ENCODE data around the gene IRF8.

The IRF8 gene

GRCh38 chr16:85946541-85947124 lies 47.7 kb downstream of the IRF8 start:
- no peak for DNase-seq
- TF ChIP-seq CTCF (IDR thresholded peaks at IDR 0.05; ENCODE audit: low read depth, low read length): no peak
- no peak overlapping the region for H3K27ac ChIP-seq
- no peaks in the 10 kb centered on the region for H3K9me3 ChIP-seq (ENCODE audit: severe bottlenecking)
- H3K36me3 ChIP-seq: no peaks in the 10 kb centered on the region
- no peaks in the 10 kb centered on the region for H3K27me3 ChIP-seq (ENCODE audit: insufficient read depth, low read depth, severe bottlenecking)
- no peak overlapping the region for H3K4me3 ChIP-seq (ENCODE audit: low read depth, low read length)

GRCh38 chr16:85947230-85948137 lies 48.5 kb downstream of the IRF8 start:
- Histone ChIP-seq H3K27ac (no peak overlapping the region), H3K9me3 (ENCODE audit: severe bottlenecking) (no peaks in the 10 kb centered on the region), H3K27me3 (ENCODE audit: insufficient read depth, low read depth, severe bottlenecking) (no peaks in the 10 kb centered on the region), H3K4me3 (ENCODE audit: low read depth, low read length) (no peak overlapping the region), H3K36me3 (no peaks in the 10 kb centered on the region)
- no peak for DNase-seq
- TF ChIP-seq CTCF (IDR thresholded peaks at IDR 0.05; ENCODE audit: low read depth, low read length): no peak

GRCh38 chr16:85948138-85948509 lies 49.2 kb downstream of the IRF8 start:
- no peak for TF ChIP-seq CTCF (IDR thresholded peaks at IDR 0.05; ENCODE audit: low read depth, low read length)
- no peak overlapping the region for H3K4me3 ChIP-seq (ENCODE audit: low read depth, low read length)
- H3K27ac ChIP-seq: no peak overlapping the region
- no peaks in the 10 kb centered on the region for H3K27me3 ChIP-seq (ENCODE audit: insufficient read depth, low read depth, severe bottlenecking)
- H3K9me3 ChIP-seq (ENCODE audit: severe bottlenecking): no peaks in the 10 kb centered on the region
- DNase-seq: no peak
- no peaks in the 10 kb centered on the region for H3K36me3 ChIP-seq

GRCh38 chr16:85948616-85949265 lies 49.8 kb downstream of the IRF8 start:
- no peaks in the 10 kb centered on the region for H3K27me3 ChIP-seq (ENCODE audit: insufficient read depth, low read depth, severe bottlenecking)
- no peaks in the 10 kb centered on the region for H3K36me3 ChIP-seq
- no peak for DNase-seq
- no peaks in the 10 kb centered on the region for H3K9me3 ChIP-seq (ENCODE audit: severe bottlenecking)
- no peak overlapping the region for H3K27ac ChIP-seq
- no peak for TF ChIP-seq CTCF (IDR thresholded peaks at IDR 0.05; ENCODE audit: low read depth, low read length)
- no peak overlapping the region for H3K4me3 ChIP-seq (ENCODE audit: low read depth, low read length)

- H3K27ac ChIP-seq: no peak overlapping the region
- TF ChIP-seq CTCF (IDR thresholded peaks at IDR 0.05; ENCODE audit: low read depth, low read length): no peak
- H3K4me3 ChIP-seq (ENCODE audit: low read depth, low read length): no peak overlapping the region
- no peaks in the 10 kb centered on the region for H3K27me3 ChIP-seq (ENCODE audit: insufficient read depth, low read depth, severe bottlenecking)
- no peaks in the 10 kb centered on the region for H3K36me3 ChIP-seq
- no peak for DNase-seq
- no peaks in the 10 kb centered on the region for H3K9me3 ChIP-seq (ENCODE audit: severe bottlenecking)
These were observed 51.4 kb downstream of the IRF8 start for GRCh38 chr16:85950136-85950918.

Data from WERI-Rb-1 (cell line).